ENCODE measurements around the gene ITGAX. TPM values are rescaled to one million over a fixed set of nuclear protein-coding genes. Genes with fewer than 3 reads are reported as not detected.

The ITGAX gene
- total and polyA plus RNA-seq, 10 of the 15 experiments (the other 5 are each of a cell fraction or from before 2014, with no cell fraction given), result 1.6 to 37.9 (median 17.9) TPM

DNA sequence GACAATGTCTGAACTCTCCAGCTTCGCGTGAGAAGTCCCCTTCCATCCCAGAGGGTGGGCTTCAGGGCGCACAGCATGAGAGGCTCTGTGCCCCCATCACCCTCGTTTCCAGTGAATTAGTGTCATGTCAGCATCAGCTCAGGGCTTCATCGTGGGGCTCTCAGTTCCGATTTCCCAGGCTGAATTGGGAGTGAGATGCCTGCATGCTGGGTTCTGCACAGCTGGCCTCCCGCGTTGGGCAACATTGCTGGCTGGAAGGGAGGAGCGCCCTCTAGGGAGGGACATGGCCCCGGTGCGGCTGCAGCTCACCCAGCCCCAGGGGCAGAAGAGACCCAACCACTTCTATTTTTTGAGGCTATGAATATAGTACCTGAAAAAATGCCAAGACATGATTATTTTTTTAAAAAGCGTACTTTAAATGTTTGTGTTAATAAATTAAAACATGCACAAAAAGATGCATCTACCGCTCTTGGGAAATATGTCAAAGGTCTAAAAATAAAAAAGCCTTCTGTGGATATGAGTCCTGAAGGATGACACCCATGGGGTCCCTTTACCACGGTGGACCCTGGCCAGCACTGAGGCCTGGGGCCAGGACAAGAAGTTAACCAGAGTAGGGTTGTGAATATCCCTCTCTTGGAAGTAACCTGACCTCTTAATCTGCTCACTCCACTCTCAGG is 27.6 kb downstream of the ITGAX start (continued):
- no peak for TF ChIP-seq CBFB (IDR thresholded peaks at IDR 0.05; ENCODE audit: low read depth)
- no peak for TF ChIP-seq ZNF207 (IDR thresholded peaks at IDR 0.05; ENCODE audit: borderline replicate concordance)
- TF ChIP-seq USF1 (IDR thresholded peaks at IDR 0.05; ENCODE audit: borderline replicate concordance, extremely low read length, insufficient read depth, low read depth, low read length), result no peak
- peak; percentile 65 for TF ChIP-seq YY1 (IDR thresholded peaks at IDR 0.05; ENCODE audit: low read depth, low read length)
- TF ChIP-seq EED (IDR thresholded peaks at IDR 0.05; ENCODE audit: low read depth), result no peak
- TF ChIP-seq SMC3 (IDR thresholded peaks at IDR 0.05; ENCODE audit: borderline replicate concordance, low read length), result peak; percentile 77

DNA sequence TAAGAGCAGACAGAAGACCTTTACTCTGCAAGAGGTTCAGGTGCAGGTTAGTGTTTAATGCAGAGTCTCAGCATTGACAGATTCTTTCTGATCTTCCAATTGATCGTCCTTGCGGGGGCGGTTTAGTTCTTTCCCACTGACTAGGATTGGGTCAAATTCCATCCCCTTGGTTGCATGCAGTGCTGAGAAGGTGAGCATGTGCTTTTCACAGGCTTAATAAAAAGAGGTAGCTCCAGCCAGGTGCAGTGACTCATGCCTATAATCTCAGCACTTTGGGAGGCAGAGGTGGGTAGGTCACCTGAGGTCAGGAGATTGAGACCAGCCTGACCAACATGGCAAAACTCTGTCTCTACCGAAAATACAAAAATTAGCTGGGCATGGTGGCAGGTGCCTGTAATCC is 30.7 kb downstream of the ITGAX start:
- no peak overlapping the region for H2AFZ ChIP-seq (ENCODE audit: control insufficient read depth, low read depth, low read length)
- ChIA-PET RAD21 (ENCODE audit: unreplicated experiment) (interaction anchor here (0.7 to 2.8 kb wide), 10 partner anchors 19 to 244 kb away, joined by 3 to 10 read pairs (median 4); partner anchors contain the start of gene ZNF843), POLR2A (interaction anchor here (0.5 to 1.7 kb wide), 5 partner anchors 9 to 268 kb away, joined by 3 to 4 read pairs (median 4); partner anchors contain the start of genes ITGAX and KAT8), CTCF (interaction anchor here (0.7 to 4.9 kb wide), 14 partner anchors 24 to 483 kb away, joined by 3 to 45 read pairs (median 4); partner anchors contain the start of genes ARMC5, PYCARD and ZNF843), SMC1A (ENCODE audit: uncharacterized antibody, unreplicated experiment) (interaction anchor here (1.0 to 3.3 kb wide), 14 partner anchors 10 to 203 kb away, joined by 3 to 20 read pairs (median 4); partner anchors contain the start of genes COX6A2 and ITGAM)
- no peak overlapping the region for H3K4me2 ChIP-seq (ENCODE audit: control insufficient read depth, insufficient read depth)
- FAIRE-seq (no peak), DNase-seq (ENCODE audit: low read depth, low spot score) (no peak), ATAC-seq (no peak)
- H3K9ac ChIP-seq (ENCODE audit: control insufficient read depth, insufficient read depth, low read length), result no peak overlapping the region
- no peaks in the 10 kb centered on the region for H3K9me3 ChIP-seq (replicated peaks; ENCODE audit: control insufficient read depth, insufficient read depth, low read length)
- WGBS (ENCODE audit: insufficient coverage, insufficient replicate concordance, low lambda C conversion rate, missing lambda C conversion rate), result 67% methylated on average over 4 of the region's 4 CpGs
- no peak overlapping the region for H3K27ac ChIP-seq (ENCODE audit: control insufficient read depth, insufficient read depth)
- intact Hi-C loops (cut with micrococcal nuclease; ENCODE audit: unreplicated experiment) (no loop called here), in situ Hi-C loops (cut with MboI) (no loop called here)
- no peak overlapping the region for H3K4me3 ChIP-seq
- H3K79me2 ChIP-seq (ENCODE audit: control insufficient read depth, insufficient read depth, low read length), result no peaks in the 10 kb centered on the region
- H4K20me1 ChIP-seq (ENCODE audit: control insufficient read depth, insufficient read depth), result no peaks in the 10 kb centered on the region
- no TSS peak for BruUV-seq (replicated peaks)
- H3K4me1 ChIP-seq (ENCODE audit: control insufficient read depth, insufficient read depth, low read length), result no peaks in the 10 kb centered on the region
- no peaks in the 10 kb centered on the region for H3K36me3 ChIP-seq (ENCODE audit: control insufficient read depth in 2 of 2, insufficient read depth in 2 of 2, low read length in 1 of 2)
- peaks cover 0 to 3% of the 10 kb centered on the region in 2 experiments; a peak in 1 of 4 replicates for H3K27me3 ChIP-seq (replicated peaks in 1 of 2; ENCODE audit: control insufficient read depth in 2 of 2, insufficient read depth in 2 of 2, low read length in 1 of 2)
- TF ChIP-seq BCL11A (IDR thresholded peaks at IDR 0.05; ENCODE audit: low read depth, low read length) (no peak), HDAC2 (IDR thresholded peaks at IDR 0.05) (no peak), ATF3 (IDR thresholded peaks at IDR 0.05; ENCODE audit: borderline replicate concordance, extremely low read depth, low read depth, low read length) (no peak), ZNF384 (IDR thresholded peaks at IDR 0.05; ENCODE audit: borderline replicate concordance, low read depth, low read length) (no peak), BHLHE40 (IDR thresholded peaks at IDR 0.05; ENCODE audit: borderline replicate concordance in 1 of 2, low read depth in 2 of 2, low read length in 1 of 2) (no peak), BRCA1 (IDR thresholded peaks at IDR 0.05; ENCODE audit: low read depth, low read length) (no peak), ASH2L (IDR thresholded peaks at IDR 0.05; ENCODE audit: borderline replicate concordance, low read depth) (no peak), CHD2 (IDR thresholded peaks at IDR 0.05; ENCODE audit: borderline replicate concordance, low read depth, low read length) (no peak), STAT3 (IDR thresholded peaks at IDR 0.05; ENCODE audit: low read depth, low read length) (no peak), NR2F1 (conservative IDR thresholded peaks at IDR 0.05) (no peak)
- TF ChIP-seq, protein P1, sequence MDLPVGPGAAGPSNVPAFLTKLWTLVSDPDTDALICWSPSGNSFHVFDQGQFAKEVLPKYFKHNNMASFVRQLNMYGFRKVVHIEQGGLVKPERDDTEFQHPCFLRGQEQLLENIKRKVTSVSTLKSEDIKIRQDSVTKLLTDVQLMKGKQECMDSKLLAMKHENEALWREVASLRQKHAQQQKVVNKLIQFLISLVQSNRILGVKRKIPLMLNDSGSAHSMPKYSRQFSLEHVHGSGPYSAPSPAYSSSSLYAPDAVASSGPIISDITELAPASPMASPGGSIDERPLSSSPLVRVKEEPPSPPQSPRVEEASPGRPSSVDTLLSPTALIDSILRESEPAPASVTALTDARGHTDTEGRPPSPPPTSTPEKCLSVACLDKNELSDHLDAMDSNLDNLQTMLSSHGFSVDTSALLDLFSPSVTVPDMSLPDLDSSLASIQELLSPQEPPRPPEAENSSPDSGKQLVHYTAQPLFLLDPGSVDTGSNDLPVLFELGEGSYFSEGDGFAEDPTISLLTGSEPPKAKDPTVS (IDR thresholded peaks at IDR 0.05; ENCODE audit: low read depth, low read length), result no peak

Measured in GM12878 (cell line).